GM21528 (cell line): ENCODE results near the gene PFN3.

Source experiments
- ATAC-seq: cut with Tn5 transposase; IDR thresholded peaks from one replicate; pipeline ENCODE4 v1.9.1; 2021; ENCODE audit warnings: mild to moderate bottlenecking, moderate library complexity; ENCODE audit not compliant: unreplicated experiment, low FRiP score

PFN3 gene

GRCh38 chr5:177399997-177400868 lies at the start of gene PFN3:
PFN3 (minus strand) TSS chr5:177400661; CDS start chr5:177400576, 85 bp downstream.
- no peak for ATAC-seq

- ATAC-seq = no peak
Observed at GRCh38 chr5:177449140-177450061, 48.9 kb upstream of the PFN3 start.

GRCh38 chr5:177448244-177448950 lies 47.9 kb upstream of the PFN3 start:
- ATAC-seq = no peak

GRCh38 chr5:177447611-177448243 lies 47.3 kb upstream of the PFN3 start:
- no peak for ATAC-seq

GRCh38 chr5:177447066-177447610 lies 46.7 kb upstream of the PFN3 start:
- ATAC-seq = peak; percentile 23

- ATAC-seq = peak; percentile 47
Observed at GRCh38 chr5:177446200-177447065, 46.0 kb upstream of the PFN3 start, which contains the start of gene PRR7. PRR7 (plus strand) TSS chr5:177446814; CDS start chr5:177455068, 8,254 bp downstream.

- no peak for ATAC-seq
Observed at GRCh38 chr5:177445917-177446199, 45.4 kb upstream of the PFN3 start.

- no peak for ATAC-seq
Observed at GRCh38 chr5:177445052-177445916, 44.8 kb upstream of the PFN3 start.

GRCh38 chr5:177444106-177445051 lies 43.9 kb upstream of the PFN3 start:
- ATAC-seq = no peak

- no peak for ATAC-seq
Observed at GRCh38 chr5:177443144-177443983, 42.9 kb upstream of the PFN3 start.

- no peak for ATAC-seq
Observed at GRCh38 chr5:177442066-177442826, 41.8 kb upstream of the PFN3 start.

- no peak for ATAC-seq
Observed at GRCh38 chr5:177440990-177441780, 40.7 kb upstream of the PFN3 start.

- ATAC-seq = no peak
Observed at GRCh38 chr5:177440211-177440989, 39.9 kb upstream of the PFN3 start.

GRCh38 chr5:177439518-177440053 lies 39.1 kb upstream of the PFN3 start:
- ATAC-seq = no peak
